ENCODE results near the gene AGO4. TPM values are rescaled to one million over a fixed set of nuclear protein-coding genes. Genes with fewer than 3 reads are reported as not detected.
A peak's percentile ranks its signal among the peaks of the same experiment; 100 is the strongest.

Gene AGO4
- 10 to 100 TPM; 14.9 to 34.7 (median 23.4) TPM for total RNA-seq

GRCh38 chr1:35807614-35808449 lies at the start of gene AGO4:
Gene AGO4 (plus strand): TSS chr1:35808016. CDS start chr1:35808417, 401 bp downstream.
- peak in 1 of 5 experiments; percentile 31 for TF ChIP-seq CTCF (IDR thresholded peaks at IDR 0.05 in 4 of 5, conservative IDR thresholded peaks at IDR 0.05 in 1 of 5)
- TF ChIP-seq POLR2A (IDR thresholded peaks at IDR 0.05): peak in 1 of 2 donors; percentile 31
- no peaks in the 10 kb centered on the region for H3K9me3 ChIP-seq
- no peaks in the 10 kb centered on the region for H3K27me3 ChIP-seq
- peaks cover 16 to 19% of the 10 kb centered on the region in 2 donors for H3K4me1 ChIP-seq
- peak within 1 kb of the TSS; percentile 81 to 92 (median 84) for H3K4me3 ChIP-seq
- in situ Hi-C loops (cut with MboI; ENCODE audit: low sequenced_read_pairs in 4 of 4): no loop called here
- H3K36me3 ChIP-seq: no peaks in the 10 kb centered on the region
- peak; percentile 78 to 81 for ATAC-seq
- intact Hi-C loops (cut with DNase I; ENCODE audit: low total_unique reads): no loop called here
- H3K27ac ChIP-seq: peak within 1 kb of the TSS; percentile 81 to 87 (median 84)
- DNase-seq: peak; percentile 35 to 44

DNA sequence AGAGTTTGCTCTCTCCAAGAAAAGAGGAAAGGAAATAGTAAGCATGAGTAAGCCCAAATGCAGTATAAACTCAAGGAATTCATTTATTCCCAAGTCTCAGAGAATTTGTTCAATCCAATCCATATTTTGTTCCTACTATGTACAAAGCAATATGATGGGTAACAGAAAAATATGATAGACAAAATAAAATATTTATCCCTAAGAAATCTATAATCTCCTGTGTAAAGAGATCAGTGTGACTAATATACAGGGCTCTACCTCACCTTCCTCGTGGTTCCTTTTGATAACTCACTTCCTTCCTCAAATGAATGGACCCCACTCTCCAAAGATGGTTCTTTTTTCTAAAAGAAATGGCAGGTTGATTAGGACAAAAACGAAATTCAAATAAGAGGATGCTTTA lies 45.7 kb upstream of the AGO4 start:
- no peak overlapping the region for H3K4me3 ChIP-seq
- intact Hi-C loops (cut with DNase I; ENCODE audit: low total_unique reads): no loop called here
- no peaks in the 10 kb centered on the region for H3K36me3 ChIP-seq
- H3K27ac ChIP-seq: no peak overlapping the region
- in situ Hi-C loops (cut with MboI; ENCODE audit: low sequenced_read_pairs in 4 of 4): no loop called here
- no peak for TF ChIP-seq POLR2A (IDR thresholded peaks at IDR 0.05)
- TF ChIP-seq CTCF (IDR thresholded peaks at IDR 0.05 in 4 of 5, conservative IDR thresholded peaks at IDR 0.05 in 1 of 5): no peak
- peaks cover 0 to 6% (median 0%) of the 10 kb centered on the region in 3 donors for H3K27me3 ChIP-seq
- no peaks in the 10 kb centered on the region for H3K4me1 ChIP-seq
- ATAC-seq (no peak), DNase-seq (no peak)
- H3K9me3 ChIP-seq: no peaks in the 10 kb centered on the region

- in situ Hi-C loops (cut with MboI; ENCODE audit: low sequenced_read_pairs in 4 of 4): no loop called here
- no peak overlapping the region for H3K4me3 ChIP-seq
- H3K4me1 ChIP-seq: no peaks in the 10 kb centered on the region
- intact Hi-C loops (cut with DNase I; ENCODE audit: low total_unique reads): no loop called here
- no peak overlapping the region for H3K27ac ChIP-seq
- DNase-seq (no peak), ATAC-seq (no peak)
- H3K36me3 ChIP-seq: no peaks in the 10 kb centered on the region
- H3K9me3 ChIP-seq: no peaks in the 10 kb centered on the region
- peaks cover 0 to 6% (median 0%) of the 10 kb centered on the region in 3 donors for H3K27me3 ChIP-seq
- TF ChIP-seq POLR2A (IDR thresholded peaks at IDR 0.05): no peak
- TF ChIP-seq CTCF (IDR thresholded peaks at IDR 0.05 in 4 of 5, conservative IDR thresholded peaks at IDR 0.05 in 1 of 5): no peak
Observed at GRCh38 chr1:35763201-35763600, 44.6 kb upstream of the AGO4 start.

DNA sequence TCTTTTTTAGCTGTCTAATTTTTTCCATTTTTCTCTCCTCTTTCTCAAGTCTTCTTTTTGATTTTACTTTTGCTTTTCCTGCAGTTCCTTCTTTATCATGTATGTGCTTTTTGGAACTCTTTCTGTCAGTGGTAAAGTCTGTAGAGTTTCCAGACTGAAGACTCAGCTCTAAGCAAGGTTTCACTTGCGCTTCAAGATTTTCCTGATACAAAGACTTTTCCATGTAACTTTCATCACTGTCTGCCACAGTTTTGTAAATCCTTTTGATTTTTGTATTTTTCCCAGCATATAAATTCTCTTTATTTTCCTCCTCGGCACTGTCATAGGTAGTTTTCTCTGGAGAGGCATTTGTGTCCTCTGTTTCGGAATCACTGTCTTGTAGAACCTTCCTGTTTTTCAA lies 43.5 kb upstream of the AGO4 start:
- Histone ChIP-seq H3K9me3 (no peaks in the 10 kb centered on the region), H3K27ac (no peak overlapping the region), H3K4me3 (no peak overlapping the region), H3K4me1 (peaks cover 0 to 5% of the 10 kb centered on the region in 2 donors), H3K27me3 (peaks cover 0 to 6% (median 0%) of the 10 kb centered on the region in 3 donors), H3K36me3 (no peaks in the 10 kb centered on the region)
- ATAC-seq: no peak
- intact Hi-C loops (cut with DNase I; ENCODE audit: low total_unique reads) (no loop called here), in situ Hi-C loops (cut with MboI; ENCODE audit: low sequenced_read_pairs in 4 of 4) (no loop called here)
- DNase-seq: no peak
- TF ChIP-seq POLR2A (IDR thresholded peaks at IDR 0.05) (no peak), CTCF (IDR thresholded peaks at IDR 0.05 in 4 of 5, conservative IDR thresholded peaks at IDR 0.05 in 1 of 5) (no peak)
